OCI-LY7 (cell line): Measurements from ENCODE around the gene BAG1. TPM values are rescaled to one million over a fixed set of nuclear protein-coding genes. Genes with fewer than 3 reads are reported as not detected.

Experiments used
- BruUV-seq: library from RNA; stranded (reverse); fragments of 400-500 nt; replicated peaks from 2 replicates; lab custom pipeline; 2021; lab: Mats Ljungman, UMichigan
- CTCF ChIA-PET: fragments of 300-600 bp; sonication (Branson Sonifier 250); formaldehyde crosslinking; loops from one replicate; lab custom pipeline; 2022; ENCODE audit warnings: antibody characterized with exemption; ENCODE audit not compliant: unreplicated experiment; lab: Charles Lee
- POLR2A ChIA-PET: fragments of 300-600 bp; sonication (Branson Sonifier 250); formaldehyde crosslinking; loops from one replicate; lab custom pipeline; 2022; ENCODE audit warnings: antibody characterized with exemption; lab: Charles Lee
- DNase-seq: peaks from one replicate; pipeline ENCODE4 v3.0.0-alpha.2; 2015; ENCODE audit warnings: low spot score
- H2AFZ ChIP-seq: fragments of 200-600 bp; sonication (generic), shearing (Covaris generic); 2 replicates; pipeline ENCODE4 v1.6.1; 2014; ENCODE audit warnings: mild to moderate bottlenecking, antibody characterized with exemption, low read length, moderate library complexity
- H3K27ac ChIP-seq: fragments of 200-600 bp; sonication (generic); 2 replicates; pipeline ENCODE4 v1.5.1; 2014; ENCODE audit warnings: mixed run types, low read depth, mild to moderate bottlenecking, moderate library complexity, low read length, inconsistent platforms; ENCODE audit not compliant: poor library complexity, severe bottlenecking
- H3K36me3 ChIP-seq: fragments of 200-600 bp; sonication (generic); 2 replicates; pipeline ENCODE4 v1.6.1; 2014; ENCODE audit warnings: mild to moderate bottlenecking, antibody characterized with exemption, low read length, moderate library complexity, mixed read lengths; ENCODE audit not compliant: insufficient read depth
- H3K4me1 ChIP-seq: fragments of 200-600 bp; sonication (generic); 2 replicates; pipeline ENCODE4 v1.5.1; 2014; ENCODE audit warnings: mild to moderate bottlenecking, low read length; ENCODE audit not compliant: insufficient read depth, poor library complexity, severe bottlenecking
- H3K4me2 ChIP-seq: fragments of 200-600 bp; sonication (generic); 2 replicates; pipeline ENCODE4 v1.6.1; 2014; ENCODE audit warnings: mild to moderate bottlenecking, low read length
- H3K4me3 ChIP-seq: fragments of 200-600 bp; sonication (generic); 2 replicates; pipeline ENCODE4 v1.5.1; 2014; ENCODE audit warnings: mild to moderate bottlenecking, low read depth, low read length; ENCODE audit not compliant: poor library complexity, severe bottlenecking
- H3K79me2 ChIP-seq: fragments of 200-600 bp; sonication (generic); 2 replicates; pipeline ENCODE4 v1.6.1; 2016; ENCODE audit warnings: low read depth, mild to moderate bottlenecking, low read length, moderate library complexity, mixed read lengths; ENCODE audit not compliant: insufficient read depth
- H3K9me2 ChIP-seq: fragments of 200-600 bp; sonication (generic); 2 replicates; pipeline ENCODE4 v1.6.1; 2016; ENCODE audit warnings: mild to moderate bottlenecking, low read length, mixed read lengths; ENCODE audit not compliant: insufficient read depth
- H3K9me3 ChIP-seq: fragments of 200-600 bp; sonication (generic); 2 replicates; pipeline ENCODE4 v1.6.1; 2014; ENCODE audit warnings: mild to moderate bottlenecking, mixed run types, low read length, mixed read lengths
- H4K20me1 ChIP-seq: fragments of 200-600 bp; sonication (generic); 2 replicates; pipeline ENCODE4 v1.6.1; 2014; ENCODE audit warnings: mild to moderate bottlenecking, antibody characterized with exemption, low read length, moderate library complexity, mixed read lengths; ENCODE audit not compliant: insufficient read depth
- CTCF ChIP-seq: fragments of 200-600 bp; sonication (generic); conservative IDR thresholded peaks from 2 replicates; pipeline ENCODE4 v1.5.1; 2014; ENCODE audit warnings: mild to moderate bottlenecking, antibody characterized with exemption, low read length, moderate library complexity, mixed read lengths
- EZH2phosphoT487 ChIP-seq: fragments of 200-600 bp; sonication (generic); IDR thresholded peaks from 2 replicates; pipeline ENCODE4 v1.6.1; 2018; ENCODE audit warnings: low read depth, borderline replicate concordance, mild to moderate bottlenecking, mixed run types, antibody characterized with exemption, low read length, moderate library complexity, mixed read lengths
- intact Hi-C: fragments of 100-400 bp; cut with micrococcal nuclease; formaldehyde crosslinking; loops from one replicate; pipeline ENCODE4 v1.10.0; 2022; ENCODE audit not compliant: unreplicated experiment
- total RNA-seq, 2 experiments: library from RNA; depleted of rRNA in 1 of 2; stranded (reverse); fragments of >200 nt in 1 of 2; shearing (Covaris generic) in 1 of 2; gene quantifications; 2 replicates each; pipeline ENCODE4 v1.2.3, GENCODE V29; 2014 to 2022

The BAG1 gene
- total RNA-seq, 2 experiments from 2014 or later, result 48.1 to 86.0 TPM

GRCh38 chr9:33246269-33246860 lies 18.1 kb downstream of the BAG1 start:
- ChIA-PET CTCF (interaction anchor here (0.7 kb wide), 1 partner anchor 18 kb away, joined by 3 read pairs; the partner anchor contains the start of genes BAG1 and CHMP5), POLR2A (interaction anchor here (0.7 to 1.1 kb wide), 2 partner anchors 26 to 1905 kb away, joined by 4 to 5 read pairs; no protein-coding TSS in a partner anchor)
- H3K9me2 ChIP-seq, result no peaks in the 10 kb centered on the region
- TF ChIP-seq CTCF (no peak), EZH2phosphoT487 (no peak)
- DNase-seq, result no peak
- H3K79me2 ChIP-seq, result no peaks in the 10 kb centered on the region
- peaks cover 24% of the 10 kb centered on the region for H3K4me1 ChIP-seq
- BruUV-seq, result no TSS peak
- no peak overlapping the region for H3K4me2 ChIP-seq
- no peak overlapping the region for H3K27ac ChIP-seq
- intact Hi-C loops, result no loop called here
- H3K4me3 ChIP-seq, result no peak overlapping the region
- peaks cover 4% of the 10 kb centered on the region; the same call in 1 of the 2 replicates for H3K36me3 ChIP-seq
- no peak overlapping the region for H2AFZ ChIP-seq
- no peaks in the 10 kb centered on the region for H3K9me3 ChIP-seq
- no peaks in the 10 kb centered on the region for H4K20me1 ChIP-seq

GRCh38 chr9:33245341-33245740 lies 19.2 kb downstream of the BAG1 start:
- Histone ChIP-seq H3K36me3 (no peaks in the 10 kb centered on the region), H3K9me2 (no peaks in the 10 kb centered on the region), H3K4me3 (no peak overlapping the region), H3K4me2 (no peak overlapping the region), H2AFZ (no peak overlapping the region), H3K27ac (no peak overlapping the region), H3K9me3 (no peaks in the 10 kb centered on the region), H4K20me1 (no peaks in the 10 kb centered on the region), H3K79me2 (no peaks in the 10 kb centered on the region), H3K4me1 (peaks cover 20% of the 10 kb centered on the region)
- DNase-seq, result no peak
- TF ChIP-seq EZH2phosphoT487 (no peak), CTCF (no peak)
- CTCF ChIA-PET, result no interaction called here
- no TSS peak for BruUV-seq
- intact Hi-C loops, result no loop called here
- POLR2A ChIA-PET, result no interaction called here

GRCh38 chr9:33244137-33244784 lies 20.2 kb downstream of the BAG1 start:
- Histone ChIP-seq H3K4me3 (no peak overlapping the region), H3K79me2 (no peaks in the 10 kb centered on the region), H3K27ac (no peak overlapping the region), H3K36me3 (no peaks in the 10 kb centered on the region), H2AFZ (no peak overlapping the region), H3K4me2 (no peak overlapping the region), H3K9me2 (no peaks in the 10 kb centered on the region), H4K20me1 (no peaks in the 10 kb centered on the region), H3K4me1 (peaks cover 9% of the 10 kb centered on the region), H3K9me3 (no peaks in the 10 kb centered on the region)
- no peak for DNase-seq
- ChIA-PET CTCF (no interaction called here), POLR2A (interaction anchor here (0.6 kb wide), 1 partner anchor 59 kb away, joined by 4 read pairs; no protein-coding TSS in a partner anchor)
- intact Hi-C loops, result no loop called here
- BruUV-seq, result no TSS peak
- TF ChIP-seq CTCF, result no peak
- TF ChIP-seq EZH2phosphoT487, result no peak
